ENCODE data around the gene VAV2.

GRCh38 chr9:133982971-133983720 is 9.0 kb downstream of the VAV2 start:
- no peak for TF ChIP-seq CTCF (IDR thresholded peaks at IDR 0.05)
- TF ChIP-seq POLR2A (IDR thresholded peaks at IDR 0.05): no peak
